ENCODE measurements around the gene PDZD11. TPM values are rescaled to one million over a fixed set of nuclear protein-coding genes. Genes with fewer than 3 reads are reported as not detected.

The PDZD11 gene, protein sequence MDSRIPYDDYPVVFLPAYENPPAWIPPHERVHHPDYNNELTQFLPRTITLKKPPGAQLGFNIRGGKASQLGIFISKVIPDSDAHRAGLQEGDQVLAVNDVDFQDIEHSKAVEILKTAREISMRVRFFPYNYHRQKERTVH
- 88.8 to 111 TPM (median 94.4 TPM) in 5 replicates for total RNA-seq (2022; extraction: Qiagen RNA extraction; ENCODE audit: low read depth)

DNA sequence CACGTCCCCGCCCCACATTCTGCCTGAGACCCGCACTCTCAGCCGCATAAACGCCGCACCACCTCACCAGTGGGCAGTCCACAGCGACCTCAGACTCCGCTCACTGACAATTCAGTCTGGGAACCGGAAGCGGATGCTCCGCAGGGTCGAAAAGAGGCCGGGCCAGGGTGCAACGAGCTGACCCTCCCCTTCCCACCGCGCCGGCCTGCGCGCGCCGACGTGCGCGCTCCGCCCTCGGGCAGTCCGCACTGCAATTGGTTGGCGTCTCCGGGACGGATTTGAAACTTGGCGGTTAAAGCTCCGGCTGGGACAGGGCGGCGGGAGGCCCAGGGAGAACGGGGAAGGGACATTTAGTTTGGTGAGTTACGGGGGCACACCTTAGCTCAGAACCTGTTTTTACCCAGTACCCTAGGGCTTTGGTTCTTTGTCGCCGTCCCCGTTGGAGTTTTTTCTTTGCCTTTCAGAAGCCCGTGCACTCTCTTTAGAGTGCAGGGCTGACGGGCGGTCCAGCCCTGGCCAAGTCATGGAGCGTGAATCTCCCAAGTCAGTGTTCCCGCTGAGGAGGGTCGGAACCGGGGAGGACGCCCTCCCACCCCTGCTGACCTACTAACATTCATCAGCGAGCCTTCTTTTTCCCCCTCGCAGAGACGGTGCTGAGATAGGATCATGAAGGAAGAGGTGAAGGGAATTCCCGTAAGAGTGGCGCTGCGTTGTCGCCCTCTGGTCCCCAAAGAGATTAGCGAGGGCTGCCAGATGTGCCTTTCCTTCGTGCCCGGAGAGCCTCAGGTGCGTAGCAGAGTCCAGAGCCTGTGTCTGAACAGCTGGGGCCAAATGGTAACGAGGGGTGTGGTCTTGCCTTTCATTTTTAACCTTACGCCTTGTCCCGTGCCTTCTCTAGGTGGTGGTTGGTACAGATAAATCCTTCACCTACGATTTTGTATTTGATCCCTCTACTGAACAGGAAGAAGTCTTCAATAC, at the start of gene PDZD11, which contains the start of gene KIF4A:
Gene PDZD11, minus strand, starts transcription at position 135 of the 978 bp plus-strand sequence. CDS start 586 bp downstream, outside the sequence.
Gene KIF4A, plus strand, starts transcription at position 312 of the 978 bp plus-strand sequence. Its CDS starts 355 bp downstream, at position 667.

DNA sequence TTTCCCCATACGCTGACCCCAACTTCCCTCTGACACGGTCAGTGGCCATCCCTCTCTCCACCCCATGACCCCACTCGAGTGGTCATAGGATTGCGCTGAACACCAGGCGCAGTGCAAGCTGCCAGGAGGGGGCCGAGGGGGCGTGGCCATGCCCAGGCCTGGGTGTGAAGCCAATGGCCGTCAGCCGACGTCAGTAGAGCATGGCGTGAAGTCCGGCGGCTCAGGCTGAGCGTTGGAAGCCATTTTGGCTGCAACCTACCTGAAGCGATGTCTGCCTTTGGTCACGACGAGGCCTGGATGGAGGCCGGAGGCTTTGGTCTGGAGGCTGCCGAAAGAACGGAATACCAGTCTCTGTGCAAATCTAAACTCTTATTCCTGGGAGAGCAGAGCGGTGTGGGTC, 7.8 kb downstream of the PDZD11 start, which contains the start of gene RAB41:
Gene RAB41, plus strand, starts transcription at position 222 of the 400 bp plus-strand sequence. Its CDS starts 46 bp downstream, at position 268.

DNA sequence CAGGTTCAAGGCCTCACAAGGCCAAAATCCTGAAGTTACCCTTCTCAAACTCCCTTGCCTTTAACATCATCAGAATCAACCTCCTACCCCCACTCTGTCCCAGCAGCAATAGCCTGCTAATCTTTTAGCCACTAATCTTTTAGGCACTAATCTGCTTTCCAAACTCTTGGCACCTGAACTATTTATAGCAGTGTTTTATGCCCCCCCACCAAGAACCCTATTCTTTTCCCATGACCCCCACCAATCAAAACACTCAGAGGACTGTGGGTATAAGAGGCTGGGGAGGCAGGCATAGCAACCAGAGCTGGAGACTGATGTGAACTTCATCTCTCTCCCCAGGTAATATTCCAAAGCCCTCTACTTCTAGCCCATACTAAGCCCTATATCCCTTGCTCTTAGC, 21.7 kb downstream of the PDZD11 start, which contains the start of gene ARR3:
Gene ARR3, plus strand, starts transcription at position 301 of the 400 bp plus-strand sequence. CDS start 1,052 bp downstream, outside the sequence.

DNA sequence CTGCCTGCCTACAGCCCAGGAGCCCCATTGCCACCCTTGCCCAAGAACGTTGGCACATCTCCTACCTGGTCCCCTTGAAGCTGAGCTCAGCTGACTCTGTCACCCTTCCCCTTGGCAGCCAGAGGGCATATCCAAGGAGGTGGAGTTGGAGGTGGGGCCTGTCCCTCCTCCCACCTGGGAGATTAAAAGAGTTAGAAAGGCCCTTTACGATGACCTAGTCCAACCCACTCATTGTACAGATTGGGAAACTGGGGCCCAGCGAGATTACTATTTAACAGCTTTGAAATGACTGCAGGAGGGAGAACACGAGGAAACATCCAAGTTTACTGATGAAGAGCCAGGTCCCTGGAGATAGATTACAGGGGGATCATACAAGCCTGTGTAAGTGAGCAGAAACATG, 29.6 kb downstream of the PDZD11 start, which contains the start of gene P2RY4:
Gene P2RY4, minus strand, starts transcription at position 101 of the 400 bp plus-strand sequence. CDS start 580 bp downstream, outside the sequence.

Other genes starting within 250 kb of the PDZD11 start
- gene AWAT2, start 240.0 kb downstream of the PDZD11 start, total RNA-seq (2022; extraction: Qiagen RNA extraction; ENCODE audit: low read depth): not detected in 5 replicates
- not detected in 5 replicates for gene OTUD6A, start 227.5 kb downstream of the PDZD11 start, total RNA-seq (2022; extraction: Qiagen RNA extraction; ENCODE audit: low read depth)
- gene IGBP1, start 156.5 kb downstream of the PDZD11 start, total RNA-seq (2022; extraction: Qiagen RNA extraction; ENCODE audit: low read depth): 57.6 to 67.9 TPM (median 67.2 TPM) in 5 replicates
- not detected in 5 replicates for gene DGAT2L6, start 112.4 kb downstream of the PDZD11 start, total RNA-seq (2022; extraction: Qiagen RNA extraction; ENCODE audit: low read depth)
- not detected in 5 replicates for gene AWAT1, start 55.3 kb downstream of the PDZD11 start, total RNA-seq (2022; extraction: Qiagen RNA extraction; ENCODE audit: low read depth)
- gene P2RY4, start 29.7 kb downstream of the PDZD11 start, total RNA-seq (2022; extraction: Qiagen RNA extraction; ENCODE audit: low read depth): 0.13 TPM in 1 of 5 replicates, not detected in the others
- gene ARR3, start 21.6 kb downstream of the PDZD11 start, total RNA-seq (2022; extraction: Qiagen RNA extraction; ENCODE audit: low read depth): not detected in 5 replicates
- gene RAB41, start 7.8 kb downstream of the PDZD11 start, total RNA-seq (2022; extraction: Qiagen RNA extraction; ENCODE audit: low read depth): not detected in 5 replicates
- gene KIF4A, start 177 bp upstream of the PDZD11 start, total RNA-seq (2022; extraction: Qiagen RNA extraction; ENCODE audit: low read depth): 26.0 to 31.5 TPM (median 27.0 TPM) in 5 replicates
- 0.06 to 0.08 TPM in 2 of 5 replicates, not detected in the others for gene GDPD2, start 133.4 kb upstream of the PDZD11 start, total RNA-seq (2022; extraction: Qiagen RNA extraction; ENCODE audit: low read depth)
- gene DLG3, start 154.9 kb upstream of the PDZD11 start, total RNA-seq (2022; extraction: Qiagen RNA extraction; ENCODE audit: low read depth): 2.9 to 8.1 TPM (median 7.1 TPM) in 5 replicates

Data from A549 treated with GW870086 at 1 μM for 4 hours (cell line).